CD4-positive, alpha-beta T cell treated with Interleukin-1 beta for 1 hour (primary cell): ENCODE data around the gene MORN1.

ENCODE experiments used
- DNase-seq, 2 donors: peaks; one replicate each; pipeline ENCODE4 v3.0.0-alpha.2; 2020 to 2022

Gene MORN1

DNA sequence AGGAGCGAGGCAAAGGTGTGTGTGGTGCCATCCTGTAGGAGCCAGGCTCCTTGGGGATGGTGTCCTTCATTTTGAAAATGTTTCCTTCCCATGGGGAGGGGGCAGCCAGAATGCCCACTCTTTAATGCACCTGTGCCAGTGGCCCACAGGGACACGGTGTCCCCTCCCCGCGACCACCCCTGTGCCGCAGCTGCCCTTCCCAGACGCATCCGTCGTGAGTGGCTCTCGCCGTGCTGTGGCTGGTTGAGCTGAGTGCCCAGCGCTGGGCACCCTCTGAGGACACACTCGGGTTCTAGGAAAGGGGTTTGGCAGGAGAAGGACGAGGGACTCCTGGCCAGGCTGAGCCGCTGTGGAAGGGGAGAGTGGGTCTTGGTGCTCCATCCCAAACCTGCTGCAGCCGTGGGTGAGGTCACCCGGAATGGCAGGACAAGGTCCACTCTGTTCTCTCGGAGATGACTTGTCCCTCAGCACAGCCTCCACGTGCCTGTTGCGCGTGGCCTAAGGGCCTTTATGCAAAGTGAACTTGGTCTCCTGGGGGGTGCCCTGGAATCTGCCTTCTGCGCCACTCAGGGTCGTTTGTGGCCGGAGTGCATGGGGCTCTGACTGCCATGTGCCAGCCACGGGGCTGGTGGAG is 88.9 kb downstream of the MORN1 start:
- DNase-seq = no peak

- peak in 1 of 2 donors; percentile 25 for DNase-seq
These were observed 89.6 kb downstream of the MORN1 start for GRCh38 chr1:2301607-2302291.

DNA sequence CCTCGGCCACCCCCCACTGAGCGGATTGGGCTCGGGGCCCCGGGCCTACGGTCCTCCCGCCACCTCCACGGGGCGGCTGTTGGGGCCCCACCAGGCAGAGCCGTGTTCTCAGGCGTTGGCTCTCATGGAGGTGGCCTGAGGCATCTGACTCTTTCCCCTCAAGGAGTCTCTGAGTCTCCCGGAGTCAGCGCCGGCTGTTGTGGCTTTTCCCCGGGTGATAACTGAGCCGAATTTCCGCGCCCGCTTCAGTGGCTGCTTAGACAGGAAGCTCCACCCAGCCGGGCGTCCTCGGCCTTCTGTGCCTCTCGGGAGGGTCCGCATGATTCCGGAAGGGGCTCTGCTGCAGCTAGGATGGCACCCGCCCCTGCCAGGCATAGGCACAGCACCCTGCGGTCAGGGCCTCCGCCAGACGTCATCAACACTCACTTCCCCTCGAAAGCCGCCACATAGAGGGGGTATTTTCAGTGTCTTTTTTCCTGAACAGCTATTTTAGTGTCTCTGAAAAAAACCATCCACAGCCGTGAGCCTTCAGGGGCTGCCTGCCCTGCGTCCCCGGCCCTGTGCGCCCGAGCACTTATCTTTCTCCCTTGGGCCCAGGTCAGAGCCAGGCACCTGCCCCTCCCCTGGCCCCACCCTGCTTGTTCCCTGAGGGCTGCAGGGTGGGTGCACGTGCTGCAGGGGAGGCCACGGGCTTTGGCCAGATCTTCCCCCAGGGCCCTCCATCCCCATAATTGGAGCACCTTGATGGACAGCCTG is 90.3 kb downstream of the MORN1 start:
- peak; percentile 94 to 98 for DNase-seq

GRCh38 chr1:2300004-2300771 is 91.2 kb downstream of the MORN1 start:
- peak; percentile 85 to 92 for DNase-seq

- peak in 1 of 2 donors; percentile 22 for DNase-seq
These were observed 92.2 kb downstream of the MORN1 start for GRCh38 chr1:2299131-2299627.

DNA sequence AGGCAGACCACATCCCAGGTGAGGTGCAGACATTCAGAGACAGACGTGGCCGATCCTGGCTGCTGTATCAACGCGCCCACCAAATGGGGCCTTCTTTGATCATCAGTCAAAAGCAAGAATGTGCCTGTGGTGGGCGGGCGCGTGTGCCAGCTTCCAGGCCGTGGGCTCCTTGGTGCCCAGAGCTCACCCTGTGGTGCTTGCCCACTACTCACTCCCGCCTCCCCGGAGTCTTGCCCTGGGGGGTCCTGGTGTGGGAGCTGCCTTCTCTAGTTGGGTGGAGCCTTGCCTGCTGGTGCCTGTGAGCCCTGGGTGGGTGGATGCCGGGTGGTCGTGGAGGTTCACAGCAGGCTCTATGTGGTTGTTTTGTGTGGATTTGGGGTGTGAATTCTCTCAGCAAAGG is 92.7 kb downstream of the MORN1 start:
- no peak for DNase-seq

DNA sequence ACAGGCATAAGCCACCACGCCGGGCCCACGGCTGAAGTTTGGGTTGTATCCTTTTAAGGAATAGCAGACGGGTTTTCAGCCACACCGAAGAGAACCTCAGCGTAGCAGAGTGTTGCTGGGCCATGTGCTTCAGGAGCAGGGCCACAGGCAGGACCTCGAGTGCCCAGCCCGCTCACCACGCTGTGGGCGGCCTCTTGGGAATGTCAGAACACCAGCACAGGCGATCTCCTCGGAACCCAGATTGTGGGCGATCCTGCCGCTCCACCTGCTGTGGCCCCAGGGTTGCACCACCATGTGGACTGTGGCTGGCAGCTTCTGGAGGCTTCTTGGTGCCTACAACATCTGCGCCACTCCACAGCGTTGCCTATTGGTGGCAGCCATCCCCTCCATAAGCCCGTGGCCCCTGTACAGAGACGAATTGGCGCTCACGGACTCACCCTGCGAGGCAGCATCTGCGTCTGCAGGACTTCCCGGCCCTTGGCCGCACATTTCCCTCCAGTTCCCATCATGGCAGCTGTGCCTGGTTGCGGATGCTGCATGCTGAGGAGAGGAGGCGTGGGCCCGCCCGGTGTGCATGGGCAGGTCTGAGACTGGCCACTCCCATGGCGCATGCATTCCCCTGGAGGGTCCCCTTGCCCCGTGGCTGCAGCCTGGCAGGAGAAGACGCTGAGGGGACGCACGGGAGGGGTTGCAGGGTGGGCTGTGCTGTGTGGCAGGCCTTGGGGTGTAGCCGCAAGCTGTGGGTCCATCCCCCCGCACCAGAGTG is 93.9 kb downstream of the MORN1 start:
- no peak for DNase-seq

- no peak for DNase-seq
These were observed 94.7 kb downstream of the MORN1 start for GRCh38 chr1:2296614-2297013.

DNA sequence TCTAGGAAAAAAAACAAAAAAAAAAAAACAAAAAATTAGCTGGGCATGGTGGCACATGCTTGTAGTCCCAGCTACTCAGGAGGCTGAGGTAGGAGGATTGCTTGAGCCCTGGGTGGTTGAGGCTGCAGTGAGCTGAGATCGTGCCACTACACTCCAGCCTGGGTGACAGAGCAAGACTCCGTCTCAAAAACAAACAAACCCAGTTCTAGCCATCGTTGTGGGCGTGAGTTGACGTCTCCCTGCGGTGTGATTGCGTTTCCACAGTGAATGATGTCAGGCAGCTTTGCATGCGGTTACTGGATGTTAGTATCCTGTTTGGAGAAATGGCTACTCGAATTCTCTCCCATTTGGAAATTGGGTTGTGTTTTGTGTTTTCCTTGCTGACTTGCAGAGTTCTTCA is 95.1 kb downstream of the MORN1 start:
- peak in 1 of 2 donors; percentile 34 for DNase-seq

DNA sequence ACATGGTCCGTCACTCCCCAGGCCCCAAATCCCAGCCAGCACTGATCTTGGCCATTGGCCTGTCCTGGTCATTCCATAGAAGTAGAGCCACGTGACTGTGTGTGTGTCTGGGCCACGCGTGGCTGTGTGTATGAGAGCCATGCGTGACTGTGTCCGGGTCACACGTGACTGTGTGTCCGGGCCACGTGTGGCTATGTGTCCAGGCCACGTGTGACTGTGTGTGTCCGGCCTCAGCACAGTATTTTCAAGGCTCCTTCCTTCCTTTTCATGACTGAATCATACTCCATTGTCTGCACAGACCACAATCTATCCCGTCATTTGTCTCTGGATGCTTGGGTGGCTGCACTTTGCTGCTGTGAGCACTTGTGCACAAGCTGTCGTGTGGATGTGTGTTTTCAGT is 95.8 kb downstream of the MORN1 start:
- no peak for DNase-seq

- no peak for DNase-seq
These were observed 96.7 kb downstream of the MORN1 start for GRCh38 chr1:2294725-2295078.

- no peak for DNase-seq
These were observed 97.2 kb downstream of the MORN1 start for GRCh38 chr1:2294033-2294724.

DNA sequence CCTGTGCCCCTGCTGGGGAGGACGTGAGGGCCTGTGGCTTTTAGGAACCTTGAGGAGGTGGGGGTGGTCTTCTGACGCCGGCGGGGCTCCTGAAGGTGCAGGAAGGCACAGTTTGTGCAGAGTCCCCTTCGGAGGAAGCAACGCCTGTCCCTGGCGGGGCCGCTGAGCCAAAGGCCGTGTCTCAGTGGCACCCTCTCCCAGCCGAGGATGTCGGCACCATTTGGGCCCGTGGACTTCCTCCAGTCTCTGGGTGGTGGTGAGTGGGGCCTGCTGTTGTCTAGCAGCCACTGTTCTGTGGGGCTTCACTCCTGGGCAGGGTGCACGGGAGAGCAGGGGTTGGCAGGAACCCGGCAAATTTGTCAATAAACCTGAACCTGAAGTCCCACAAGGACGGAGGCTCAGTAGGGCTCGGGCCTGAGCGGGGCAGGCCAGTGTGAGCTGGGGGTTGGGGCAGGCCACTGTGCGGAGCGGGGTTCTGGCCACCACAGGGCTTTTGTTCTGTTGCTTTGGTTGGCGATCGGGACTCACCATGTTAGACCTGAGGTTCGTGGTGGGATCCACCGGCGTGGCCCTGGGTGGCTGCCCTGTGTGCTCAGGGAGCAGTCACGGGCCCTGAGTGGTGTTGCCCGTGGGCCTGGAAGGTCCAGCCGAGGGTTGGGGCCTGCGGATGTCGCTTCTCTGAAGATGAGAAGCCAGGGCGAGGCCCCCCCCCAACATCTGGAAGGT is 98.5 kb downstream of the MORN1 start:
- no peak for DNase-seq

- DNase-seq = no peak
These were observed 99.8 kb downstream of the MORN1 start for GRCh38 chr1:2291577-2291976.

GRCh38 chr1:2290595-2291510 is 100.5 kb downstream of the MORN1 start:
- peak; percentile 73 to 85 for DNase-seq

GRCh38 chr1:2290171-2290578 is 101.2 kb downstream of the MORN1 start:
- DNase-seq = no peak

DNA sequence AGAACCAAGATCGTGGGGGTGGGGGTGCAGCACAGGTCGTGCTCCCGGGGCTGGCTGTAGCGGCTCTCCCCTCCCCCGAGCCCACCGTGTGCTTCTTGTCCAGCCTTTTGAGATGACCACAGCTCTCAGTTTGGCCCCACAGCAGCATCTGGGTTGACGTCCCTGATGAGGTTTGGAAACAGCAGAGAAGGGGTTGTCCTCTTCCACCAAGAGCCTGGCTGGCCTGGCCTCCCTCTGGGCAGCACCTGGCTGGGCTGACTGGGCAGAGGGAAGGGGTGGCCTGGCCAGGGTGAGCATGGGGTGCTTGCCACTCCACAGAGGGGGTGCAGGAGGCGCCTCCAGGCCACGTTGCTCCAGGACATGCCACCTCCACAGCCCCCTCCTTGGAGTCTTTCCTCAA is 101.7 kb downstream of the MORN1 start:
- no peak for DNase-seq

DNA sequence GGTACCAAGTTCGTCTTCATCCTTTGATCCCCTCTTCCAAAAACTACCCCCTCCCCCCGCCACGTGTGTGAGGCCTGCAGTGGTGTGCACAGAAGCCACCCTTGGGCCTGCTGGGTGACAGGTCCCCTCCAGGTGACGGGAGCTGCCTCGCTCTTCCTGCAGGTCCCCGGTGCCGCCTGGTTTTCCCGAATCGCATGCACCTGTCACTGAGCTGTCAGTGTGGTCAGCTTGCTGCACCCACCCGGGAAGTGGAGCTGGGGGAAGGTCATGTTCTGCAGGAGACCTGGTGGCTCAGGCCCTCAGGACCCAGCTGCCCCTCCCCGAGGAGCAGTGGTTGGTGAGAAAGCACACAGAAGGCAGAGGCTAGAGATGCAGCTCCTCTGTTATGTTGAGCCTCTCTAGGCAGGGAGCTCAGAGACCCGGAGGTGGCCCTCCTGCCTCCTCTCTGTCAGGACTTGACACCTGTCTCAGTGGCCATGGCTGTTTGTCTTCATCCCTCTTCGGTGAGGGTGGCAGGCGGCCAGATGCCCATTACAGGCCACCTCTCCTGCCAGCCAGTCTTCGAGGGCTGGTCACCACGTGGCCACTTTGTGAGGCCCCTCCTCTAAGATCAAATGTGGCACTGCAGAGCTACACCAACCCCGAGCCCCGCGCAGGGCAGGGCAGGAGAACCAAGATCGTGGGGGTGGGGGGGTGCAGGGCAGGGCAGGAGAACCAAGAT is 102.4 kb downstream of the MORN1 start:
- no peak for DNase-seq

- DNase-seq = peak in 1 of 2 donors; percentile 31
These were observed 103.0 kb downstream of the MORN1 start for GRCh38 chr1:2288311-2288710.
